GM18858 (cell line): Measurements from ENCODE around the gene SYNGAP1.
"Not testable (repeated sequence)": the region's sequence is repeated elsewhere in the genome, so short reads cannot be mapped to it uniquely, and the experiment has no call there.

Experiments
- ATAC-seq: cut with Tn5 transposase; IDR thresholded peaks from one replicate; pipeline ENCODE4 v1.9.1; 2021; ENCODE audit not compliant: unreplicated experiment

SYNGAP1 gene

DNA sequence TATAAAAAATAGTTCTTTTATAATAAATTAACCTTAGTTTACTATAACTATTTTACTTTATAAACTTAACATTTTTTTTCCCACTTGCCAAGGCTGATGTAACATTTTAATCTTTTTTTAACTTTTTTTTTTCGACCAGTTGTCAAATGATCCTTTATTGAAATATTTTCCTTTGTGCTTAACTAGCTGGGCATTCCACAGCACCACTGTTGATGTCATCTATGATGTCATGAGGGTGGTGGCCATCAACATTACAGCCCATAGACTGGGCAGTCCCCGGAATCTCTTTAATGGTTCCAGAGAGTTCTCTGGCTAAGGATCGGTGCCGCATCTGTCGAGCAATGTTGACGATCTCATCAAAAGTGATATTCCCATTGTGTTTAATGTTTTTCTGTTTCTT is 20.0 kb upstream of the SYNGAP1 start:
- not testable (repeated sequence) for ATAC-seq

- ATAC-seq = no peak
Observed at GRCh38 chr6:33404884-33405283, 15.0 kb upstream of the SYNGAP1 start.

- no peak for ATAC-seq
Observed at GRCh38 chr6:33405386-33405940, 14.4 kb upstream of the SYNGAP1 start.

- ATAC-seq = no peak
Observed at GRCh38 chr6:33406126-33406525, 13.7 kb upstream of the SYNGAP1 start.

DNA sequence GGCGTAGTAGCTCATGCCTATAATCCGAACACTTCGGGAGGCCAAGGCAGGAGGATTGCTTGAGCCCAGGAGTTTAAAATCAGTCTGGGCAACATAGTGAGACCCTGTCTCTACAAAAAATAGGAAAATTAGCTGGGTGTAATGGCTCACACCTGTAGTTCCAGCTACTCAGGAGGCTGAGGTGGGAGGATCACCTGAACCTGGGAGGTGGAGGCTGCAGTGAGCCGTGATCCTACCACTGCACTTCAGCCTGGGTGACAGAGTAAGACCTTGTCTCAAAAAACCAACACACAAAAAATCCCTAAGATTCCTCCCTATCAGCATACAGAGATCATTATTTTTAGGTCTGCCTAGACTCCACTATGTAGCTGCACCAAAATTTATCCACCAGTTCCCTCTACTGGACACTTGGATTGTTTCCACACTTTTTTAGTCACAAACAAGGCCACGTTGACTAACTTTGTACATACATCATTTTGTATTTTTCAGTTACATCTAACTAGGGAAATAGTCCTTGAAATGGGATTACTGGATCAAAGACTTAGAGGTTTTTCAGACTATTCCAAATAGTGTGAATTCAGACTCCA is 12.6 kb upstream of the SYNGAP1 start:
- no peak for ATAC-seq

GRCh38 chr6:33410050-33410710 is 9.7 kb upstream of the SYNGAP1 start:
- ATAC-seq = peak; percentile 80

DNA sequence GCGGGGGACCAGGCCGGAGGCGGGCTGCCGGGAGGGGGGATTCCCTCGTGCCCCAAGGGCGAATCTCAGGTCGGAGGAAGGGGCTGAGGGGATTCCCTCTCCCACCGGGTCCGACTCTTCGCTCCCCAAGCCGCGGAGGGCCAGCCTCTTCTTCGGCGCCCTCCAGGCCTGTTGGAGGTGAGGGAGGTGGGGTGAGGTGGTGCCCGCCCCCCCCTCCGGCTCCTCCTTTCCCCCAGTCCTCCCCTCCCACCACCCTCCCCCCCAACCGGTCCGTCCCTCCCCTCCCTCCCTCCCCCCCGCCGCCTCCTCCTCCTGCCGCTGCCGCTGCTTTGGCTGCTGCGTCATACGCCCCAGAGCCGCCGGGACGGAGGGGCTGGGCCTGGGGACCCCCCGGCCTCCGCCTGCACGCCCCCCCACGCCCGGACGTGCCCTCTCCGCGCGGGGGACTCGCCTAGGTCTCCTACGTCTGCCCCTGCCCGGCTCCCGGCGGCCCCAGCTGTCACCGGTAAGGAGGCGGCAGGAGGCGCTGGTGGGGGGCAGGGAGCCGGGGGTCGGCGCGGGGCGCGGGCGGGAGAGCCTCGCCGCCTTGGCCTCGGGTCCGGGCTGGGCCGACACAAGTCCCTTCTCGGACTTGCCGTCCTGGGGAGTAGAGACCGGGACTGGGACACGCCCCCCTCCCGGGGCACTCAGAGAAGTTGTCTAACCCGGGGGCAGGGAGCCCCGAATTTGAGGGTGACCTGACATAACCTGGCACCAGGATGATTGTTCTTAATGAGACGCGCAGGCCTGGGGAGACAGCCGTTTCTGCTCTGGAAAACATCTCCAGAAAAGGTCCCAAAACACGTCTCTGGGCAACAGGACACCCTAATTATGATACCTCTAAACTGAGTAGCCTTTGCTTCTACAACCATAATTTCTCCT is 8.9 kb upstream of the SYNGAP1 start, which contains the start of gene PHF1:
Gene PHF1 (plus strand): TSS at position 304 of the 921 bp plus-strand sequence. CDS start 1,250 bp downstream, outside the sequence.
- ATAC-seq = peak; percentile 28

- no peak for ATAC-seq
Observed at GRCh38 chr6:33411632-33412005, 8.2 kb upstream of the SYNGAP1 start.

DNA sequence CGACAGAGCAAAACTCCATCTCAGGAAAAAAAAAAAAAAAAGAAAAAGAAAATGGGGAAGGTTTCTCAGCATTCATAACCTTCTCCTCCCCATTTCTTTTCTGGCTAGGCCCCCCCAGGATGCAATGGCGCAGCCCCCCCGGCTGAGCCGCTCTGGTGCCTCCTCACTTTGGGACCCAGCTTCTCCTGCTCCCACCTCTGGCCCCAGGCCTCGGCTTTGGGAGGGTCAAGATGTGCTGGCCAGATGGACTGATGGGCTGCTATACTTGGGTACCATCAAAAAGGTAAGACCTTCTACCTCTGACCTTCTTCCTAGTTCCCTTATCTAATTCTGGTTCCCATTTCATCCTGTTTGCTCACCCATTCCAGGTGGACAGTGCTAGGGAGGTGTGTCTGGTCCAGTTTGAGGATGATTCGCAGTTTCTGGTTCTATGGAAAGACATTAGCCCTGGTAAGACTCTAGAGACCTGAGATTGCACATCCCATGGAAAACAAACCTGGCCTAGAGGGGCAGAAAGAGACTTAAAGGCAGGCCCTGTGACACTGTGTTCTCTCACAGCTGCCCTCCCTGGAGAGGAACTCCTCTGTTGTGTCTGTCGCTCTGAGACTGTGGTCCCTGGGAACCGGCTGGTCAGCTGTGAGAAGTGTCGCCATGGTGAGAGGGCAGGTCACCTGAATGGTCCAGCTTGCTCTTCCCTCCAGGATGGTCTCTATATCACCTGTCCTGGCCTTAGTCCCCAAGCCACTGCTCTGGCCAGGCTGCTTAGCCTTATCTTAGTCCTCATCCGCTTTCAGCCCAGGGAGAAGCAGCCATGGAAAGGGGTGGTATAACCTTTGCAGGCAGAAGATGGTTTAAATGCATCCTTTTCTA is 7.5 kb upstream of the SYNGAP1 start:
- no peak for ATAC-seq

- no peak for ATAC-seq
Observed at GRCh38 chr6:33413241-33414120, 6.4 kb upstream of the SYNGAP1 start.

- no peak for ATAC-seq
Observed at GRCh38 chr6:33414592-33415271, 5.1 kb upstream of the SYNGAP1 start.

- ATAC-seq = no peak
Observed at GRCh38 chr6:33415831-33416230, 4.0 kb upstream of the SYNGAP1 start.

DNA sequence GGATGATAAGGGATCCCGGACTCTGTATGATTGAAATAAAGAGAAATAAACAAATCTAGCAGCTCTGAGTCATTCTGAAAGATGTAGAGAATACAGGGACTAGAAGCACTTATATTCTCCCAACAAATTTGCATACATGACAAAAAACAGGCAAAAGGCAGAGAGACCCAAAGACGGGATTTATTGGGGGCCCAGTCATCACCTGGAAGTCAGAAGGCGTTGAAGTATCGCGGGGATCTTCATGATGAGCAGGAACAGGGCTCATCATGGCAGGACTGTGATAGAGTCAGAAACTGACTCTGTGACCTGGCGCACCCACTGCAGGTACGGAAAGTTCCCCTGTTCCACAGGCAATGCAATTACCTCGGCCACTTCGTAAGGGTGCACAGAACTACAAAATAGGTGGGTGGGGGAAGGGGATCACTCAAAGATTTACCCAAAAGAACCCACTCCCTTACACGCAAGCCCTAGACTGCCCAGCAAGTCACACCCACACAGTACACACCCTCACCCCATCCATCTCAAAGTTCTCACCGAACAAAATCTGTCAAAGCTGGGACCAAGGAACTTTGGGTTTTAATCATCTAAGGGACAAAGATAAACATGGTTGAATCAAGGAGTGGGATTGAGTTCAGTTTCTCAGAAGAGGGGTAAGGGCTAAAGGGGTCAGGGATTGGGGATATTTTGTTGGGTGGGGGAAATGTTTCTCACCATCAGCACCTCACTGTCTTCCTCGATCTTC is 3.3 kb upstream of the SYNGAP1 start:
- ATAC-seq = no peak

- ATAC-seq = no peak
Observed at GRCh38 chr6:33417128-33417902, 2.5 kb upstream of the SYNGAP1 start.

DNA sequence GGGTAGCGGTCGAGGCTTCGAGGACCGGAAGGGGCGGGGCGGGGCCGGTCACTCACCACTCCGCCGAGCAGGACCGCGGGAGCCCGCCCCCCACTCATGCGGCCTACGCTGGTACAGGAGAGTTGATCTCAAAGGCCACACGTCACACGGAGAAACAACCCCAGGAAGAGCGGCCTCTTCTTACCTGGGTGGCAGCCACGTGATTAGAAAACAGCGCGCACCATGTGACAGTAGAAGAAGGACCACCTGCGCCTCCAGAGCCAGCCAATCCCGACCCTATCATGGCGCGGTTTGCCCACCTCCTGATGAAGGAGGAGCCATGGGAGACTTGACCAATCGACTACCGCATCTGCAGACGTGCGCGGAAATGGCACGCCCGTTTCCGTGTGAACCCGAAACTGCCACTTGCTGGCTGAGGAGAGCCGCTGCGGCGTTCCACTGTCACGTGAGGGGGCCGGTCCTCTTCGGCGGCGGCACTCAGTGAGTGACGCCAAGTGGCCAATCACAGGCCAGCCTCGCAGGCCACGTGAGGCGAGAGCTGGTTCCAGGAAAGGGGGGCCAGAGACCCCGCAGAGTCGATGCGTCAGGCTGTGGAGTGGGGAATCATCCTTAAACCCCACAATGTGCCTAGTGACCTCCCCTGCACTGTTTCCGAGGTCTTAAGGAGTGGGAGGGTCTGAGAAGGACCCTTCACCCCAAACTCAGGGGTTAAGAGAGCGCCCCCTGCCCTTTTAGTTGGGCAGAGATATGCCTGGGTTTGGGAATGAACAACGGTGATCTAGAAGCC is 1.8 kb upstream of the SYNGAP1 start, which contains the start of gene CUTA:
Gene CUTA (minus strand): TSS at position 205 of the 787 bp plus-strand sequence. CDS start 107 bp downstream, at position 98.
- ATAC-seq = peak; percentile 75

GRCh38 chr6:33418690-33419291 is 1.1 kb upstream of the SYNGAP1 start:
- ATAC-seq = no peak
